Duodenal mucosa (tissue), 2 donors: ENCODE measurements around the gene CXCL6.

Source experiments
- H3K27ac ChIP-seq: one replicate; pipeline ENCODE4 v1.7.0; 2013; ENCODE audit warnings: low read depth, low read length
- H3K27me3 ChIP-seq, 2 donors: one replicate each; pipeline ENCODE4 v1.7.0; 2013; ENCODE audit warnings: low read length in 2 of 2, control low read depth in 1 of 2; ENCODE audit not compliant: insufficient read depth in 2 of 2, control insufficient read depth in 1 of 2
- H3K36me3 ChIP-seq, 2 donors: one replicate each; pipeline ENCODE4 v1.7.0; 2013; ENCODE audit warnings: low read length in 2 of 2, control low read depth in 1 of 2; ENCODE audit not compliant: insufficient read depth in 2 of 2, control insufficient read depth in 1 of 2
- H3K4me1 ChIP-seq, 2 donors: one replicate each; pipeline ENCODE4 v1.7.0; 2013; ENCODE audit warnings: low read length in 2 of 2, control low read depth in 1 of 2; ENCODE audit not compliant: insufficient read depth in 2 of 2, control insufficient read depth in 1 of 2
- H3K4me3 ChIP-seq, 2 donors: one replicate each; pipeline ENCODE4 v1.7.0; 2013; ENCODE audit warnings: low read length in 2 of 2, low read depth in 1 of 2
- H3K9ac ChIP-seq, 2 donors: one replicate each; pipeline ENCODE4 v1.7.0; 2013; ENCODE audit warnings: low read length in 2 of 2, low read depth in 1 of 2
- H3K9me3 ChIP-seq, 2 donors: one replicate each; pipeline ENCODE4 v1.7.0; 2013; ENCODE audit warnings: low read length in 2 of 2, control low read depth in 1 of 2; ENCODE audit not compliant: control insufficient read depth in 1 of 2

The CXCL6 gene

DNA sequence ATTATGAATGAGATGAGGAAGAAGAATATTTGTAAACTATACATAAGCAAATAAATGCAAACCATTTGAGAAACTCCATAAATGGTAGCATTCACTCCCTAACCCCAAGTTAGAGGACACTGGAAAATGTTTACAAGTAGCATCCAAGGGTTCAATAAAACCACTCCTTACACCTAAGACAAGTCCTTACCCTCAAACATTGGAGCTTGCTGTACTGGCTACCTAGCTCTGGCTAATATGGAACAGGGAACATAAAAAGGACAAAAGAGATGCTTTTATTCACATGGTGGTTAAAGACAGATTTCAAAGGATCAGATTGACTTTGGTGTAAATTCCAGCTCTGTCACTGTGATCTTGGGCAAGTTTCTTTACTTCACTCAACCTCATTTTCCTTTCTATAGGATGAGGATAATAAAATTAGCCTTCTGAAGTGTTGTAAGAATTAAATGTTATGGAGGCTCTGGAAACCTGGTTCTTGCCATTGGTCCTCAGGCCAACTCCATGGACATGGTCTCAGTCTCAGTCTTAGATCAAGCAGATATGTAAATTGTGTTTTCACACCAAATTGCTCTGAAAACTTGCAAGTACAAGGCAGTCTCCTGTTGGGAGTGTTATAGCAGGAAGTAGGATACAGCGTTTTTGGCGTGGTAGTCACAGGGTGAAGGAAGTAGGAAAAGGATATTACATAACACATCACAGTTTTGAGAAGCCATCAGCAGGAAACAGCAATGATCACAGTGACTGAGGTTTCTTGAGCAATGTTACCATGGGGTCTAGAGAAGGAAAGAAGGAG, 36.0 kb downstream of the CXCL6 start:
- H3K9ac ChIP-seq, result no peak overlapping the region
- no peaks in the 10 kb centered on the region for H3K36me3 ChIP-seq
- no peaks in the 10 kb centered on the region for H3K27me3 ChIP-seq
- no peaks in the 10 kb centered on the region for H3K9me3 ChIP-seq
- no peak overlapping the region for H3K27ac ChIP-seq
- H3K4me3 ChIP-seq, result no peak overlapping the region
- peaks cover 0 to 3% of the 10 kb centered on the region in 2 donors for H3K4me1 ChIP-seq

DNA sequence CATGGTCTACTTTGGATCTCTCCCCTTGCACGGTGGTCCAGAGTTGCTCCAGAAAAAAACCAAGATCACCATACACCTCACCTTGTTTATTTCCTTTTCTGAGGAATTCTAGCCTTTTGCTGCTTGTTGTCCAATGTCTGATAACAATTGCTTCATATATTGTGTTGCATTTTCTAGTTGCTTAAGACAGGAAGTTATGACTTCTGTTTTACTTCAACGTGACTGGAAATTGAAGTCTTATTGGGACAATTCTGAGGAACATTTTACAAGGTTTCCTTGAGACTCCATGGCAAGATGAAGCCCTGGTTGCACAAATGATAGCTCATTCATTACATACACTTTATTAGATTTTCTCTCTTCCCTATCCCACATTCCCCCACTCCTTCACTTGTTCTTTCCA, 37.9 kb downstream of the CXCL6 start:
- H3K36me3 ChIP-seq, result no peaks in the 10 kb centered on the region
- H3K27ac ChIP-seq, result no peak overlapping the region
- no peaks in the 10 kb centered on the region for H3K4me1 ChIP-seq
- H3K27me3 ChIP-seq, result no peaks in the 10 kb centered on the region
- H3K9ac ChIP-seq, result no peak overlapping the region
- H3K4me3 ChIP-seq, result no peak overlapping the region
- no peaks in the 10 kb centered on the region for H3K9me3 ChIP-seq

DNA sequence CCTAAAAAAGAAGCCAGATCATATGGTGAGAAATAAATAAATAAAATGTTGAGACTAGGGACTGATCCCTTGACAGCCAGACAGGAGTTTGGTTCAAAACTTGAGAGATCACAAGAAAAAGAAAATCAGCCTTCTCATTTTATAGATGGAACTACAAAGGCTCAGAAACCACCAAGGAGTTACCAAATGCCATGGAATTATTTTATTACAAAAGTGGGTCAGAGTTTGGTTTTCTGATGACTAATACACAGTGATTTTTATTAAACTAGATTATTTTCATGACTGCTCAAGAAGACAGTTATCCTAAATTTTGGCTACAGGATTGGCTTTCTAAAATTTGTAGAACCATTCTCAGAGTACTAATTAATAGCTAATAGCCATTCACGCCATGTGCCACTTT, 38.9 kb downstream of the CXCL6 start:
- Histone ChIP-seq H3K4me1 (no peaks in the 10 kb centered on the region), H3K4me3 (no peak overlapping the region), H3K9ac (no peak overlapping the region), H3K27me3 (no peaks in the 10 kb centered on the region), H3K27ac (no peak overlapping the region), H3K36me3 (no peaks in the 10 kb centered on the region), H3K9me3 (no peaks in the 10 kb centered on the region)

DNA sequence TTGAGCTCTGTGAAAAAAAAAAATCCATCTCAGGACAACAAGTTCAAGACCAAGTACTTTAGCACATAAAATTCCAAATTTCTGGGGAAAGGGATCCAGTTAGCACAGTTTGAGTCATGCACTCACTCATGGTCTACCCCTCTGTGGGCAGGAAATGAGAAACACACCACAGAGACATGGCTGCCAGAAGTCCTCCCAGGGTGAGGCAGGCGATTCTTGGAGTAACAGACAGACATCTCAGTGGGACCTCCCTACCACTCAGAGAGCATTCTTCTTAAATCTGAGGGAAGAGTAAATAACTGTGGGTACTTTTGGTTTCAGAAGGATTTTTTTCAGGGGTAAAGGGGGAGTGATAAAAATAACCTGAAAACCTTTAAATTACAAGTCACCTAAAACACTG, 46.8 kb downstream of the CXCL6 start:
- Histone ChIP-seq H3K27ac (no peak overlapping the region), H3K4me1 (no peaks in the 10 kb centered on the region), H3K27me3 (no peaks in the 10 kb centered on the region), H3K36me3 (no peaks in the 10 kb centered on the region), H3K9me3 (no peaks in the 10 kb centered on the region), H3K4me3 (no peak overlapping the region), H3K9ac (no peak overlapping the region)

DNA sequence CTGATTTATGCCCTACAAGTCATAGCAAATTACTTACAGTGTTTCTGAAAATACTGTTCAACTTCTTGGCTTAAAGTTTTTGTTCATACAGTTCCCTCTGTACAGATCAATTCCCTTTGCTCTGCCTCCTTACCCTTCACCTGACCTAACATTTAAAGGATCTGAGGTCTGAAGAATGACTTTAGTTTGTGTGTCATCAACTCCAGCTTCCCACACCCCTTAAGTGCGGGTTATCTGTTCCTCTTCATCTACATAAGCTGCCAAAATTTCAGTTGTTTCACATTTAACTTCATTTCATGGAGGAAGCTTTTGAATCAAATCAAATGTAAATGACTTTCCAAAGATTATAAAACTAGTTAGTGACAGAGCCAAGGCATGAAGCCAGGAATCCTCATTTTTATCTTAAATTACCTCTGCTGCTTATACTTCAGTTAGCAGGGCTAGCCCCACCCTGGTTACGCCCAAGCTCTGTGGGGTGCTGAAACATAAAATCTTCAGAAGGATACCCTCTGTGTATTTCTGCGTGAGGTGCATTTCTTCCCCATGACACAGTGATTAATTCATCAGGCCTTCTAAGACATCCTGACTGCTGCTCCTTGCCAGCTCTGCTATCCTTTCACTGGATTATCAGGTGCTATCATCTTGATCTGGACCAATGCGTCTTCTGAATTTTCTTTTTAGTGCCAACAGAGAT, 49.2 kb downstream of the CXCL6 start:
- no peaks in the 10 kb centered on the region for H3K36me3 ChIP-seq
- H3K27me3 ChIP-seq, result no peaks in the 10 kb centered on the region
- no peaks in the 10 kb centered on the region for H3K4me1 ChIP-seq
- no peak overlapping the region for H3K4me3 ChIP-seq
- H3K9me3 ChIP-seq, result no peaks in the 10 kb centered on the region
- no peak overlapping the region for H3K9ac ChIP-seq
- no peak overlapping the region for H3K27ac ChIP-seq
